SK-N-SH treated with all-trans-retinoic acid at 6 μM for 48 hours (cell line): ENCODE measurements around the gene GLI3.

Source experiments
- ATAC-seq: fragments of 200-7000 bp; cut with Tn5 transposase; 3 replicates; pipeline ENCODE4 v1.9.1; 2020; ENCODE audit warnings: mild to moderate bottlenecking, moderate library complexity
- ARNTL ChIP-seq: fragments of 450-650 bp; formaldehyde crosslinking; IDR thresholded peaks from 2 replicates; pipeline ENCODE4 v1.5.0; 2020; ENCODE audit warnings: low read depth, mild to moderate bottlenecking, moderate library complexity, borderline replicate concordance
- BACH2 ChIP-seq: fragments of 250-450 bp; sonication (Bioruptor Pico); IDR thresholded peaks from 2 replicates; pipeline ENCODE4 v1.9.0; 2021; ENCODE audit warnings: mild to moderate bottlenecking, borderline replicate concordance
- CSDC2 ChIP-seq: fragments of 250-450 bp; sonication (Bioruptor Pico); IDR thresholded peaks from 2 replicates; pipeline ENCODE4 v1.5.0; 2020; ENCODE audit warnings: mild to moderate bottlenecking, moderate library complexity
- ESRRG ChIP-seq: fragments of 250-450 bp; sonication (Bioruptor Pico); IDR thresholded peaks from 2 replicates; pipeline ENCODE4 v1.6.1; 2021; ENCODE audit warnings: mild to moderate bottlenecking
- ISL1 ChIP-seq: fragments of 250-450 bp; sonication (Bioruptor Pico); IDR thresholded peaks from 2 replicates; pipeline ENCODE4 v2.1.2; 2022; ENCODE audit warnings: mild to moderate bottlenecking, moderate library complexity
- OSR1 ChIP-seq: fragments of 250-450 bp; sonication (Bioruptor Pico); IDR thresholded peaks from 2 replicates; pipeline ENCODE4 v1.8.0; 2022; ENCODE audit warnings: moderate library complexity, mild to moderate bottlenecking, inconsistent platforms
- PPARA ChIP-seq: fragments of 250-450 bp; sonication (Bioruptor Pico); IDR thresholded peaks from 2 replicates; pipeline ENCODE4 v1.5.0; 2020; ENCODE audit warnings: mild to moderate bottlenecking, borderline replicate concordance
- RARB ChIP-seq: fragments of 250-450 bp; sonication (Bioruptor Pico); IDR thresholded peaks from 2 replicates; pipeline ENCODE4 v1.8.0; 2021; ENCODE audit warnings: mild to moderate bottlenecking, moderate library complexity
- SNAI2 ChIP-seq: fragments of 250-450 bp; sonication (Bioruptor Pico); IDR thresholded peaks from 2 replicates; pipeline ENCODE4 v1.5.0; 2020; ENCODE audit warnings: mild to moderate bottlenecking, moderate library complexity
- TOX ChIP-seq: fragments of 250-450 bp; sonication (Bioruptor Pico); IDR thresholded peaks from 2 replicates; pipeline ENCODE4 v1.8.0; 2021; ENCODE audit warnings: mild to moderate bottlenecking, moderate library complexity, borderline replicate concordance
- ZC3H10 ChIP-seq: fragments of 250-450 bp; sonication (Bioruptor Pico); IDR thresholded peaks from 2 replicates; pipeline ENCODE4 v1.5.1; 2021; ENCODE audit warnings: mild to moderate bottlenecking, moderate library complexity
- ZFP3 ChIP-seq: fragments of 250-450 bp; sonication (Bioruptor Pico); IDR thresholded peaks from 2 replicates; pipeline ENCODE4 v1.5.0; 2020; ENCODE audit warnings: mild to moderate bottlenecking, moderate library complexity
- ZFP30 ChIP-seq: fragments of 450-650 bp; formaldehyde crosslinking; IDR thresholded peaks from 2 replicates; pipeline ENCODE4 v1.5.0; 2022; ENCODE audit warnings: mild to moderate bottlenecking, moderate library complexity
- ZNF565 ChIP-seq: fragments of 450-650 bp; formaldehyde crosslinking; conservative IDR thresholded peaks from 2 replicates; pipeline ENCODE4 v1.5.0; 2020; ENCODE audit warnings: low read depth, mild to moderate bottlenecking, moderate library complexity
- ZNF70 ChIP-seq: fragments of 450-650 bp; formaldehyde crosslinking; IDR thresholded peaks from 2 replicates; pipeline ENCODE4 v1.5.0; 2020; ENCODE audit warnings: mild to moderate bottlenecking, moderate library complexity
- ZNF8 ChIP-seq: fragments of 450-650 bp; formaldehyde crosslinking; IDR thresholded peaks from 2 replicates; pipeline ENCODE4 v1.5.0; 2020; ENCODE audit warnings: mild to moderate bottlenecking, moderate library complexity
- TF ChIP-seq, protein P1 (sequence below): fragments of 250-450 bp; sonication (Bioruptor Pico); IDR thresholded peaks from 2 replicates; pipeline ENCODE4 v1.8.0; 2021; ENCODE audit warnings: low read depth, mild to moderate bottlenecking, moderate library complexity, borderline replicate concordance
- TF ChIP-seq, protein P2 (sequence below): fragments of 250-450 bp; sonication (Bioruptor Pico); IDR thresholded peaks from 2 replicates; pipeline ENCODE4 v1.5.1; 2020; ENCODE audit warnings: low read depth, mild to moderate bottlenecking, moderate library complexity
- TF ChIP-seq, protein P3 (sequence below): fragments of 250-450 bp; sonication (Bioruptor Pico); IDR thresholded peaks from 2 replicates; pipeline ENCODE4 v1.5.1; 2021; ENCODE audit warnings: mild to moderate bottlenecking, moderate library complexity

Gene GLI3

DNA sequence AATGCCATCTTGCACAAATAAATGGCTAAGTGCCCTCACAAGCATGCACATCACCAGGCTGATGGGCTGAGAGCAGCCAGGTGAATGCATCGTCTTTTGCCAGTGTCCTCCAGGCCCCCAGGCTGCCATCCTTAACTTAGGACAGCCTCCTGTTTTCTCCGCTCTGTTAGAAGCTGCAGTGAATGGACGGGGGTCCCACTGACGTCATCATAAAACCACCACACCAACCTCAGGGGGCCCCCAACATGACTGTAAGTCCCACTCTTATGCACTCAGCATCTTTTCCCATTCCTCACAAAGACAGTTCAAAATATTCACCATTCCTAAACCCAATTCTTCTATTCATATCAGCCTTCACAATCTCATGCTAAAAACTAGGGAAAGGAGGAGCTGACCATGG lies 34.4 kb downstream of the GLI3 start:
- no peak for ATAC-seq
- TF ChIP-seq, protein P1, sequence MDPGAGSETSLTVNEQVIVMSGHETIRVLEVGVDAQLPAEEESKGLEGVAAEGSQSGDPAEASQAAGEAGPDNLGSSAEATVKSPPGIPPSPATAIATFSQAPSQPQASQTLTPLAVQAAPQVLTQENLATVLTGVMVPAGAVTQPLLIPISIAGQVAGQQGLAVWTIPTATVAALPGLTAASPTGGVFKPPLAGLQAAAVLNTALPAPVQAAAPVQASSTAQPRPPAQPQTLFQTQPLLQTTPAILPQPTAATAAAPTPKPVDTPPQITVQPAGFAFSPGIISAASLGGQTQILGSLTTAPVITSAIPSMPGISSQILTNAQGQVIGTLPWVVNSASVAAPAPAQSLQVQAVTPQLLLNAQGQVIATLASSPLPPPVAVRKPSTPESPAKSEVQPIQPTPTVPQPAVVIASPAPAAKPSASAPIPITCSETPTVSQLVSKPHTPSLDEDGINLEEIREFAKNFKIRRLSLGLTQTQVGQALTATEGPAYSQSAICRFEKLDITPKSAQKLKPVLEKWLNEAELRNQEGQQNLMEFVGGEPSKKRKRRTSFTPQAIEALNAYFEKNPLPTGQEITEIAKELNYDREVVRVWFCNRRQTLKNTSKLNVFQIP (CRISPR knock-in tag) = no peak
- TF ChIP-seq CSDC2 (no peak), ZFP3 (CRISPR knock-in tag) (no peak), ARNTL (no peak), BACH2 (CRISPR knock-in tag) (no peak), ZNF70 (CRISPR knock-in tag) (no peak), ESRRG (CRISPR knock-in tag) (no peak)
- TF ChIP-seq, protein P2, sequence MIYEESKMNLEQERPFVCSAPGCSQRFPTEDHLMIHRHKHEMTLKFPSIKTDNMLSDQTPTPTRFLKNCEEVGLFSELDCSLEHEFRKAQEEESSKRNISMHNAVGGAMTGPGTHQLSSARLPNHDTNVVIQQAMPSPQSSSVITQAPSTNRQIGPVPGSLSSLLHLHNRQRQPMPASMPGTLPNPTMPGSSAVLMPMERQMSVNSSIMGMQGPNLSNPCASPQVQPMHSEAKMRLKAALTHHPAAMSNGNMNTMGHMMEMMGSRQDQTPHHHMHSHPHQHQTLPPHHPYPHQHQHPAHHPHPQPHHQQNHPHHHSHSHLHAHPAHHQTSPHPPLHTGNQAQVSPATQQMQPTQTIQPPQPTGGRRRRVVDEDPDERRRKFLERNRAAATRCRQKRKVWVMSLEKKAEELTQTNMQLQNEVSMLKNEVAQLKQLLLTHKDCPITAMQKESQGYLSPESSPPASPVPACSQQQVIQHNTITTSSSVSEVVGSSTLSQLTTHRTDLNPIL (CRISPR knock-in tag) = no peak

DNA sequence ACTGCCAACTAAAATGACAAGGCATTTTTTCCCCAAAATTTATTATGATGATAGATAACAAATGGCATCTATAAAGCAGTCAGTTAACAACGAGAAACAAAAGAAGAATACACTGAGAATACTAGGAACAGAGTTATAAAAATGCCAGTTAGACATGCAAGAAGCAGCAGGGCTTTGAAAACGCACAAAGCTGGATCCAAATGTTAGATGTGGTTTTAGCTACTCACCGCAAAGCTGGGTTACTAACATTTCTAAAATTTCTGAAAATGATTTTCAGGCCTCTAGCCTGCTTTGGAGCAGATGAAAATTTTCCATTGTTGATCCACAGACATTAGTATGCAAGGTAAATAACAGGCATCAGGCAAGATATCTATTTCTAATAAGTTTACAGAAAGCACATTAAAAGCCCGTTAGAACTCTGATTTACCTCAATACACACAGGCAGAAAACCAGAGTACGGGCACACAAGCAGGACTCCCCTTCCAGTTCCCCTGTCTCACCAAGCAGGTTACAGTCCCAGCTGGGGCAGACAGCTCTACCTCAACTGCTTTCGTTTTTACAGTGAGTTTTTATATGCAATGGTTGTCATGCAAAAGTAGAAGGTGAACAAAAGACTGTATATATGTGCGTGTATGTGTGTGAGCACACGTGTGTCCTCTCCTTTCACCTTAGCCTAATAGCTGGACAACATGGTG lies 37.9 kb downstream of the GLI3 start:
- no peak for ATAC-seq
- TF ChIP-seq ZNF8 (CRISPR knock-in tag) = no peak
- TF ChIP-seq TOX (CRISPR knock-in tag) = no peak
- TF ChIP-seq, protein P3, sequence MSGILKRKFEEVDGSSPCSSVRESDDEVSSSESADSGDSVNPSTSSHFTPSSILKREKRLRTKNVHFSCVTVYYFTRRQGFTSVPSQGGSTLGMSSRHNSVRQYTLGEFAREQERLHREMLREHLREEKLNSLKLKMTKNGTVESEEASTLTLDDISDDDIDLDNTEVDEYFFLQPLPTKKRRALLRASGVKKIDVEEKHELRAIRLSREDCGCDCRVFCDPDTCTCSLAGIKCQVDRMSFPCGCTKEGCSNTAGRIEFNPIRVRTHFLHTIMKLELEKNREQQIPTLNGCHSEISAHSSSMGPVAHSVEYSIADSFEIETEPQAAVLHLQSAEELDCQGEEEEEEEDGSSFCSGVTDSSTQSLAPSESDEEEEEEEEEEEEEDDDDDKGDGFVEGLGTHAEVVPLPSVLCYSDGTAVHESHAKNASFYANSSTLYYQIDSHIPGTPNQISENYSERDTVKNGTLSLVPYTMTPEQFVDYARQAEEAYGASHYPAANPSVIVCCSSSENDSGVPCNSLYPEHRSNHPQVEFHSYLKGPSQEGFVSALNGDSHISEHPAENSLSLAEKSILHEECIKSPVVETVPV (CRISPR knock-in tag) = no peak
- no peak for TF ChIP-seq ZFP30 (CRISPR knock-in tag)
- TF ChIP-seq, protein P2 (CRISPR knock-in tag) = no peak
- no peak for TF ChIP-seq CSDC2
- TF ChIP-seq ZNF70 (CRISPR knock-in tag) = no peak
- TF ChIP-seq ISL1 (CRISPR knock-in tag) = no peak

DNA sequence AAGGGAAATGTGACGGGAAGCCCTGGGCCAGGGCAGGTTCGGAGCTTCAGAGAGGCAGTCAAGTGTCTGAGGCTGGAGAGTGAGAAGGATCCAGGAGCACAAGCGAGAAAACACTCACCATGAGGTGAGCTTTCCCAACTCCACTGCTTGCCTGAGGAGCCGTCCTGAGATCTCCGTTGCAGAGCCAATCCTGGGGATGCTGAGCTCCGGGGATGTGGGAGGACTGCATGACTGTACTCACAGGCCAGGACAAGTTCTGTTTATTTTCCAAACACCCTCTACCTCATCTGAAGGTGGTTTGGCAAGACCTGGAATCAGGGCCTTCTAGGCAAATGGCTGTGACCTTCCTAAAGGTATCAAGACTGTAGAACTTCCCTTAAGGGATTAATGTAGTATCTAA lies 38.7 kb downstream of the GLI3 start:
- no peak for ATAC-seq
- TF ChIP-seq ARNTL (no peak), TOX (CRISPR knock-in tag) (no peak), SNAI2 (CRISPR knock-in tag) (no peak), OSR1 (CRISPR knock-in tag) (no peak), ZNF565 (CRISPR knock-in tag) (no peak), ZFP30 (CRISPR knock-in tag) (no peak), ZNF8 (CRISPR knock-in tag) (no peak), PPARA (no peak), ZNF70 (CRISPR knock-in tag) (no peak), BACH2 (CRISPR knock-in tag) (no peak)
- TF ChIP-seq, all 23 proteins: peak for 0

DNA sequence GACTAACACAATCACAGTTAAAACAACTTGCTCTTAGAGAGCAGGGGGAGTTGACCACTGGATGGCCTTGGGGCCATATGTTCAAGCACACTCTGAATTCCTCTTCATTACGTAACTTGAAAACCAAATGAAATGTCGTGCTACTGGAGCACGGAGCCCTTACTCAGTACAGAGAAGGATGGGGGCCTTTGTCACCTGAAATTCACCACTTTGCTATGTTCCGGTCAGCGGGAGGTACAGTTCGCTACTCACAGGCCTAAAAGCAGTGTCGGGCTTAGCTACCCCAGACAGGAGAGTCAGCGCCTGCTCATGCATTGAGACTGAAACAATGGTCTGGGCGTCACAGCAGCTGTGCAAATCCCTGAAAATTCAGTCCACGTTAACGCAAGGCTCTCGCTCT lies 39.6 kb downstream of the GLI3 start:
- ATAC-seq = no peak
- TF ChIP-seq PPARA = no peak
- no peak for TF ChIP-seq ZC3H10 (CRISPR knock-in tag)
- no peak for TF ChIP-seq ESRRG (CRISPR knock-in tag)
- TF ChIP-seq, protein P2 (CRISPR knock-in tag) = no peak
- TF ChIP-seq ARNTL = no peak
- TF ChIP-seq RARB (CRISPR knock-in tag) = no peak
- TF ChIP-seq, protein P1 (CRISPR knock-in tag) = no peak
